Panc1 (cell line): ENCODE results near the gene HOTAIR. TPM values are rescaled to one million over a fixed set of nuclear protein-coding genes. Genes with fewer than 3 reads are reported as not detected.

Experiments used
- ATAC-seq: fragments of 200-7000 bp; cut with Tn5 transposase; 2 replicates; pipeline ENCODE4 v1.9.1; 2020; ENCODE audit warnings: mild to moderate bottlenecking, moderate library complexity
- BruUV-seq: library from RNA; stranded (reverse); fragments of 400-500 nt; replicated peaks from 2 replicates; lab custom pipeline; 2021; lab: Mats Ljungman, UMichigan
- CTCF ChIA-PET: fragments of 300-600 bp; sonication (Branson Sonifier 250); formaldehyde crosslinking; loops from one replicate; lab custom pipeline; 2022; ENCODE audit warnings: antibody characterized with exemption; lab: Charles Lee
- POLR2A ChIA-PET: fragments of 300-600 bp; sonication (Branson Sonifier 250); formaldehyde crosslinking; loops from one replicate; lab custom pipeline; 2022; ENCODE audit warnings: antibody characterized with exemption; lab: Charles Lee
- DNase-seq: peaks from one replicate; pipeline ENCODE4 v3.0.0-alpha.2; 2010; ENCODE audit warnings: low read depth, low spot score
- H3K27ac ChIP-seq: 2 replicates; pipeline ENCODE4 v1.5.1; 2011; ENCODE audit warnings: mild to moderate bottlenecking, low read length, inconsistent platforms
- H3K27me3 ChIP-seq: fragments of 200-500 bp; sonication (Bioruptor generic); 2 replicates; pipeline ENCODE4 v1.6.0; 2014; ENCODE audit warnings: low read length, inconsistent platforms; ENCODE audit not compliant: control insufficient read depth, insufficient read depth
- H3K36me3 ChIP-seq: fragments of 200-500 bp; sonication (Bioruptor generic); 2 replicates; pipeline ENCODE4 v1.5.1; 2014; ENCODE audit warnings: inconsistent platforms, mild to moderate bottlenecking, low read length, moderate library complexity; ENCODE audit not compliant: control insufficient read depth, insufficient read depth
- H3K4me1 ChIP-seq: 2 replicates; pipeline ENCODE4 v1.5.1; 2011; ENCODE audit warnings: inconsistent platforms, mild to moderate bottlenecking, low read length, moderate library complexity; ENCODE audit not compliant: control insufficient read depth, insufficient read depth
- H3K4me3 ChIP-seq, 2 experiments: 2 replicates each; pipeline ENCODE4 v1.5.1; 2011 to 2012; ENCODE audit warnings: low read depth in 2 of 2, low read length in 2 of 2, mild to moderate bottlenecking in 2 of 2, inconsistent platforms in 1 of 2, moderate library complexity in 1 of 2
- H3K9me3 ChIP-seq: fragments of 200-500 bp; sonication (Bioruptor generic); 2 replicates; pipeline ENCODE4 v1.5.1; 2014; ENCODE audit warnings: low read depth, mild to moderate bottlenecking, inconsistent platforms, low read length, moderate library complexity; ENCODE audit not compliant: control insufficient read depth, insufficient read depth
- CTCF ChIP-seq: fragments of 450-650 bp; IDR thresholded peaks from 2 replicates; pipeline ENCODE4 v1.5.1; 2017; ENCODE audit warnings: mild to moderate bottlenecking
- POLR2AphosphoS5 ChIP-seq: IDR thresholded peaks from 2 replicates; pipeline ENCODE4 v1.6.1; 2012; ENCODE audit warnings: mild to moderate bottlenecking, low read depth, low read length, moderate library complexity
- REST ChIP-seq, 2 experiments: IDR thresholded peaks; 2 replicates each; pipeline ENCODE4 v1.6.1; 2011 to 2012; ENCODE audit warnings: low read depth in 2 of 2, control low read depth in 1 of 2, low read length in 1 of 2, mild to moderate bottlenecking in 1 of 2, moderate library complexity in 1 of 2; ENCODE audit not compliant: insufficient read depth in 1 of 2
- SIN3A ChIP-seq: IDR thresholded peaks from 2 replicates; pipeline ENCODE4 v1.6.1; 2012; ENCODE audit warnings: low read depth, mild to moderate bottlenecking, low read length, moderate library complexity, borderline replicate concordance; ENCODE audit not compliant: insufficient read depth
- TCF7L2 ChIP-seq: IDR thresholded peaks from 2 replicates; pipeline ENCODE4 v1.6.1; 2011; ENCODE audit warnings: mild to moderate bottlenecking, low read depth, low read length, inconsistent platforms
- in situ Hi-C: cut with HindIII; loops from 2 replicates; pipeline ENCODE4 v1.10.0; 2016; ENCODE audit warnings: low sequenced_read_pairs, low pct_unique_long_range_greater_than_20kb
- intact Hi-C: fragments of 100-400 bp; cut with micrococcal nuclease; formaldehyde crosslinking; loops from one replicate; pipeline ENCODE4 v1.10.0; 2022; ENCODE audit not compliant: unreplicated experiment
- total RNA-seq: library from RNA; stranded (reverse); gene quantifications from one replicate; pipeline ENCODE4 v1.2.1, GENCODE V29; 2021; ENCODE audit not compliant: unreplicated experiment

HOTAIR gene
- total RNA-seq, 1 experiment from 2014 or later, result 31.7 TPM

GRCh38 chr12:53965281-53966084 lies 9.3 kb downstream of the HOTAIR start:
- no peaks in the 10 kb centered on the region for H3K27me3 ChIP-seq
- ChIA-PET POLR2A (interaction anchor here (0.6 kb wide), 2 partner anchors 15 to 350 kb away, joined by 3 to 7 read pairs; no protein-coding TSS in a partner anchor), CTCF (no interaction called here)
- no TSS peak for BruUV-seq
- TF ChIP-seq REST (IDR thresholded peaks at IDR 0.05; ENCODE audit: insufficient read depth in 1 of 2, low read depth in 2 of 2, low read length in 1 of 2) (no peak), SIN3A (no peak), POLR2AphosphoS5 (no peak), TCF7L2 (no peak), CTCF (no peak)
- no peaks in the 10 kb centered on the region for H3K9me3 ChIP-seq
- H3K4me3 ChIP-seq, result no peak overlapping the region
- in situ Hi-C loops (no loop called here), intact Hi-C loops (no loop called here)
- H3K27ac ChIP-seq, result peak overlapping the region; percentile 100
- H3K36me3 ChIP-seq, result peaks cover 4% of the 10 kb centered on the region; the same call in 1 of the 2 replicates
- no peak for DNase-seq
- peaks cover 79% of the 10 kb centered on the region for H3K4me1 ChIP-seq
- no peak for ATAC-seq

DNA sequence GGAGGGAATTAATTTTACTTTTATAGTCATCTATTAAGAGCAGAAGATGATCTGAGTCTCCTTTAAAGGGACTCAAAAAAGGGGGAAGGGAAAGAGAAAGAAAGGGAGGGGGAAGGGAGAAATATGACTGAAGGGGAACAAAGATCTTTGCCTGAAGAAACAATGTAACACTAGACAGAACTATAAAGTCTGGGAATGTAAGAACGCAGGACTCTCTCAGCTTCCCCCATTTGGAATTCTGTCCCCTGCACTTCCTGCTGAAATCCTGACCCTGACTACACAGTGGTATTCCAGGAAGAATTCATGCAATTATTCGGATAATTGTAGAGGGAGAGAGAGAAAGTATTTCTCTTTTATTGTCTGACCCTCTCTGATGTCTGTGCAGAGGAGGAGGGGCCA lies 10.4 kb downstream of the HOTAIR start:
- H3K27me3 ChIP-seq, result no peaks in the 10 kb centered on the region
- no TSS peak for BruUV-seq
- ATAC-seq (no peak), DNase-seq (no peak)
- in situ Hi-C loops (no loop called here), intact Hi-C loops (no loop called here)
- peaks cover 71% of the 10 kb centered on the region for H3K4me1 ChIP-seq
- H3K36me3 ChIP-seq, result peaks cover 4% of the 10 kb centered on the region; the same call in 1 of the 2 replicates
- H3K27ac ChIP-seq, result peak overlapping the region; percentile 100
- ChIA-PET CTCF (no interaction called here), POLR2A (interaction anchor here (0.5 to 0.6 kb wide), 2 partner anchors 21 to 26 kb away, joined by 3 to 7 read pairs; partner anchors contain the start of gene HOXC10)
- TF ChIP-seq SIN3A (no peak), POLR2AphosphoS5 (no peak), REST (IDR thresholded peaks at IDR 0.05; ENCODE audit: insufficient read depth in 1 of 2, low read depth in 2 of 2, low read length in 1 of 2) (no peak), CTCF (no peak), TCF7L2 (no peak)
- no peaks in the 10 kb centered on the region for H3K9me3 ChIP-seq
- no peak overlapping the region for H3K4me3 ChIP-seq
